Measurements from ENCODE around the gene FUZ.

- no peak for TF ChIP-seq CTCF (conservative IDR thresholded peaks at IDR 0.05)
- TF ChIP-seq ZFX (IDR thresholded peaks at IDR 0.05) = no peak
These were observed 35.8 kb upstream of the FUZ start for GRCh38 chr19:49848938-49849337.

All from C4-2B (cell line).